Erythroblast (primary cell): ENCODE data around the gene OR2T11.
"Not testable (repeated sequence)": the region's sequence is repeated elsewhere in the genome, so short reads cannot be mapped to it uniquely, and the experiment has no call there.

ENCODE experiments used
- GATA1 ChIP-seq: IDR thresholded peaks from 2 replicates; pipeline ENCODE4 v1.6.1; 2011; ENCODE audit warnings: low read depth, mild to moderate bottlenecking, control low read depth, low read length, moderate library complexity
- POLR2A ChIP-seq: IDR thresholded peaks from 2 replicates; pipeline ENCODE4 v1.6.1; 2011; ENCODE audit warnings: mild to moderate bottlenecking, low read length

DNA sequence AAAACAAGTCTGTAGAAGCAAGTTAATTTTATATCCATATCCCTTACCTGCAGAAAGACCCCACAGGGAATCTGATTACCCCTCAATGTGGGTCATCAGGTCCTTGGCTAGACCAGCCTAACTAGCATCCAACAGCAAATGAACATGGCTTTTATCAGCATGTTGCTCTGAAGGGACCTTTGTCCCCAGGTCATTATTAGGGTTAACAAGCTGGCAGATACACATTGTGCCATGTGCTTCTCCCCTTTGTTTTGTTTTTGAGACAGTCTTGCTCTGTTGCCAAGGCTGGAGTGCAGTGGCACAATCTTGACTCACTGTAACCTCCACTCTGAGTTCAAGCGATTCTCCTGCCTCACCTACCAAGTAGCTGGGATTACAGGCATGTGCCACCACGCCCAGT, at the start of gene OR2T11:
- not testable (repeated sequence) for TF ChIP-seq POLR2A, GATA1
